GOT3 (cell line): ENCODE results near the gene USP21.
"Not testable (repeated sequence)": the region's sequence is repeated elsewhere in the genome, so short reads cannot be mapped to it uniquely, and the experiment has no call there.

Source experiments
- DNase-seq: peaks from one replicate; lab custom pipeline; 2025; ENCODE audit warnings: mixed read lengths; lab: John Stamatoyannopoulos, UW

The USP21 gene, protein sequence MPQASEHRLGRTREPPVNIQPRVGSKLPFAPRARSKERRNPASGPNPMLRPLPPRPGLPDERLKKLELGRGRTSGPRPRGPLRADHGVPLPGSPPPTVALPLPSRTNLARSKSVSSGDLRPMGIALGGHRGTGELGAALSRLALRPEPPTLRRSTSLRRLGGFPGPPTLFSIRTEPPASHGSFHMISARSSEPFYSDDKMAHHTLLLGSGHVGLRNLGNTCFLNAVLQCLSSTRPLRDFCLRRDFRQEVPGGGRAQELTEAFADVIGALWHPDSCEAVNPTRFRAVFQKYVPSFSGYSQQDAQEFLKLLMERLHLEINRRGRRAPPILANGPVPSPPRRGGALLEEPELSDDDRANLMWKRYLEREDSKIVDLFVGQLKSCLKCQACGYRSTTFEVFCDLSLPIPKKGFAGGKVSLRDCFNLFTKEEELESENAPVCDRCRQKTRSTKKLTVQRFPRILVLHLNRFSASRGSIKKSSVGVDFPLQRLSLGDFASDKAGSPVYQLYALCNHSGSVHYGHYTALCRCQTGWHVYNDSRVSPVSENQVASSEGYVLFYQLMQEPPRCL

GRCh38 chr1:161159087-161159912, at the start of gene USP21:
Gene USP21 (plus strand): TSS chr1:161159500. CDS start chr1:161160641, 1,141 bp downstream.
- DNase-seq = peak; percentile 80

DNA sequence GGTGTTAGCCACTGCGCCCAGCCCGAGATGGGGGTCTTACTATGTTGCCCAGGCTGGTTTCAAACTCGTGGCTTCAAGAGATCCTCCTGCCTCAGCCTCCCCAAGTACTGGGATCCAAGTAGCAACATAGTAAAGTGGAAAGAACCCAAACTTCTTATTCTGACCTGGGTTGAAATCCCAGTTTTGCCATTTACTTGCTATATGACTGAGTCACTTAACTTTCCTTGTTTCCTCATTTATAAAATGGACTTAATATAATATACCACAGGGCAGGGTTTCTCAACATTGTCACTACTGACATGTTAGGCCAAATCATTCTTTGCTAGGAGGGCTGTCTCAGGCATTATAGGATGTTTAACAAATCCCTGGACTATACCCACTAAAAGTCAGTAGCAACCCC, 48.2 kb upstream of the USP21 start:
- DNase-seq = no peak

DNA sequence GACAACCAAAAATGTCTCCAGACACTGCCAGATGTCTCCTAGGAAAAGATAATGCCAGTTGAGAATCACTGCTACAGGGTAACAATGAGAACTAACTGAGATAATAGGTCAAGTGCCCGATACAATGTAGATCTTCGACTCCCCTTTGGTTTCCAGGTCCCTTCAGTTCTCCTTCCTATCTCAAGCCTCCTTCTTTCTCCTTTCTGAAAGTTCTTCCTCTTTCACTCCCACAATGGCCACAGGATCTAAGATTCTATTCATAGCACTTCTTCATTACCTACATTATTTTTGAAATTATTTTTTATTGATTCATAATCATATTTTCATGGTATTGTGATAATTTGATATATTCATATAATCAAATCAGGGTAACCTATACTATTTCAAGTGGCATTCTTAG, 47.8 kb upstream of the USP21 start:
- no peak for DNase-seq

DNA sequence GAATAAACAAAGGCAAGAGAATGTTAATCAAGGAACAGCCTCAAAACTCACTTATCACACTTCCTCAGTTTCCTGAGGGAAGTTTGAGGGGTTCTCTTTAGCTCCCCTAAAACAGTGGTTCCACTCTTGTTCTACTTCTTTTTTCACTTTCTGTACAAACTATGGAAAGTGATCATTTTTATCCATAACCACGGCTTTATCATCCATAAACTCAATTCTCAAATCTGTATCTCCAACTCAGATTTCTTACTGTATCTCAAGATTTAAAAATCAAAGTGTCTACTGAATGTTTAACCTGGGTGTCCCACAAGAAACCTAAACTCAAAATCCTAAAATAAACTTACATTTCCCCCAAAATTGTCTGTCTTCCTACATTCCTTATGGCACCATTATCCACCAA, 45.4 kb upstream of the USP21 start:
- no peak for DNase-seq

DNA sequence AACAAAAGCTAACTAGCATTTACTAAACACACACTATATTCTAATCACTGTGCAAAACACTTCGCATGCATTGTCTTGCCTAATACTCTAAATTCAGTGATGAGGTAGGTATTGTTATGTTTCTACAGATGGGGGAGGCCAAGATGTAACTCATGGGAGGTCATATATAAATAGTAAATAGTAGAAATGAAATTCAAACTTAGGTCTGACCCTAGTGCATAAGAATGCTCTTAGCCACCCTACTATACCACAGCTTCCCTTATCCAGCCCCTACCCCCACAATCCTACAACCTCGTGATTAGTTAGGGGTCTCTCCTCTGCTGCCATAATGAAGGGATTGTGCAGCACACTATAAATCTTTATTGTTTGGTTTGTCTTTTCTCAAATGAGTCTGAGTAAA, 44.7 kb upstream of the USP21 start:
- DNase-seq = no peak

DNA sequence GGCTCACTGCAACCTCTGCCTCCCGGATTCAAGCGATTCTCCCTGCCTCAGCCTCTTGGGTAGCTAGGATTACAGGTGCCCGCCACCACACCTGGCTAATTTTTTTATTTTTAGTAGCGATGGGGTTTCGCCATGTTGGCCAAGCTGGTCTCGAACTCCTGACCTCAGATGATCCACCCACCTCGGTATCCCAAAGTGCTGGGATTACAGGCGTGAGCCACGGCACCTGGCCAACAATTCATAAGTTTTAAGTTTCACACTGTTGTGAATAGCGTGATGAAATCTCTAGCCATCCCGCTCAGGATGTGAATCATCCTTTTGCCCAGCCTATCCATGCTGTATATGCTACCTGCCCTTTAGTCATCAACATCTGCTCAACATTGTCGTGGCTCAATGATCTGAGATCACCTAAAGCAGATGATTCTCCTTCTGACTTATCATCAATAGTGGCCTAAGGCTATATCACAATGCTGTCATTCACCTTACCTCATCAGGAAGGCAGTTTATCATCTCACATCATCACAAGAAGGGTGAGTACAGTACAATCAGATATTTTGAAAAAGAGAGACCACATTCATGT, 44.1 kb upstream of the USP21 start:
- DNase-seq = no peak

GRCh38 chr1:161115961-161116360, 43.3 kb upstream of the USP21 start:
- DNase-seq = not testable (repeated sequence)

GRCh38 chr1:161117759-161118581, 41.3 kb upstream of the USP21 start, which contains the start of the genes NIT1 and PFDN2:
Gene NIT1 (plus strand): TSS chr1:161118105. CDS start chr1:161118177, 72 bp downstream.
Gene PFDN2 (minus strand): TSS chr1:161118037. CDS start chr1:161118026, 11 bp downstream.
- peak; percentile 56 for DNase-seq

DNA sequence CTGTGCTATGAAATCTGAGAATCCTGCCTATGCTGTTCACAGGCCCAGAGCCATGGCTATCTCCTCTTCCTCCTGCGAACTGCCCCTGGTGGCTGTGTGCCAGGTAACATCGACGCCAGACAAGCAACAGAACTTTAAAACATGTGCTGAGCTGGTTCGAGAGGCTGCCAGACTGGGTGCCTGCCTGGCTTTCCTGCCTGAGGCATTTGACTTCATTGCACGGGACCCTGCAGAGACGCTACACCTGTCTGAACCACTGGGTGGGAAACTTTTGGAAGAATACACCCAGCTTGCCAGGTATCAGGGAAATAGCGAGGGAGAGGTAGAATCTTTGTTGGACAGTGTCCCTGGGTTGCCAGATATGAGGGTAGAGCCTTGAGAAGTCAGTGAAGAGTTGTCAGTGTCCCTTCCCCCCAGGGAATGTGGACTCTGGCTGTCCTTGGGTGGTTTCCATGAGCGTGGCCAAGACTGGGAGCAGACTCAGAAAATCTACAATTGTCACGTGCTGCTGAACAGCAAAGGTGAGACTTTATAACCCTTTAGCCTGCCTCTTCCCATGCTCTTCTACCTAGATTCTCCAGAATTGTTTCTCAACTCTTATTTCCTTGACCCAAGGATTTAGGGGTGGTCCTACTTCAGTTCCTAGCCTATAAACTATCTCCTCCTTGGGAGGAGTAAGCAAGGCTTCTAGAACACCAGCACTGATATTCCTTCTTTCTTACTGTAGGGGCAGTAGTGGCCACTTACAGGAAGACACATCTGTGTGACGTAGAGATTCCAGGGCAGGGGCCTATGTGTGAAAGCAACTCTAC, 40.0 kb upstream of the USP21 start:
- no peak for DNase-seq

- no peak for DNase-seq
Measured at GRCh38 chr1:161121042-161121650, 38.2 kb upstream of the USP21 start.

GRCh38 chr1:161121834-161122233, 37.5 kb upstream of the USP21 start:
- no peak for DNase-seq

DNA sequence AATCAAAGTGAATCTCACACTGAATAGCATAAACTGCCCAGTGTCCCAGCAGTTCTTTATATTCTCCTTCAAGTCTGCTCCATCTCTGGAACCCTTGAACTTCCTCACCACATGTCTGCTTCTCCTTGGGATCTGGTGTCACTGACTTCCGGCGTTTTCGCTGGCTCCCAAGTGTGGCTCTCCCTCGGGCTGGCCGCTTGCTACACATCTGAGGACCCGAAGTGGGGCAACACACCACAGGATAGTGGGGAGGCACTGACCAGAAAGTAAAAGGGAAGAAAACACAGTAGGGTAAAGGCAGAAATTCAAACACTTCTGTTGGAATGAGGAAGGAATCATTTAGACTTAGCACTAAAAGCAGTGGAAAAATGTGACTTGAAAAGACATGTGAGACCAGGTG, 36.3 kb upstream of the USP21 start:
- DNase-seq = no peak

DNA sequence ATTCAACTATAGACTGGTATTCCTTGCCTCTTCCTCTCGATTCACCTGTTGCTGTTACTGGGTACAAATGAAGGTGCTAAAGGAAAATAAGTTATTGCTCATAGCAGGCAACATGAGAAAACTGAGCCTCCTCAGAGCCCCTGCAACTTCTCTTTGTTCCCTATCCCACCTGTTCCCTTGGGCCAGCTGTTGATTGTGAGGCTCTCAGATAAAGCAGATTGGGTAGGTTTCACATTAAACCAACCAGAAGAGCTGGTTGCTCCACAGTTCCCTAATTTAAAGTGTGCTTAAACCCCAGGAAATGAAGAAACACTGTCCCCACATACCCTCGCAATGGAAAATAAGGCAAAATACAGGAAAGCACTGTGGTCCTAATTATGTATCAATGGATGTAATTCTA, 31.7 kb upstream of the USP21 start:
- no peak for DNase-seq

- DNase-seq = no peak
Measured at GRCh38 chr1:161128591-161129420, 30.5 kb upstream of the USP21 start.

GRCh38 chr1:161130266-161130665, 29.0 kb upstream of the USP21 start:
- no peak for DNase-seq

DNA sequence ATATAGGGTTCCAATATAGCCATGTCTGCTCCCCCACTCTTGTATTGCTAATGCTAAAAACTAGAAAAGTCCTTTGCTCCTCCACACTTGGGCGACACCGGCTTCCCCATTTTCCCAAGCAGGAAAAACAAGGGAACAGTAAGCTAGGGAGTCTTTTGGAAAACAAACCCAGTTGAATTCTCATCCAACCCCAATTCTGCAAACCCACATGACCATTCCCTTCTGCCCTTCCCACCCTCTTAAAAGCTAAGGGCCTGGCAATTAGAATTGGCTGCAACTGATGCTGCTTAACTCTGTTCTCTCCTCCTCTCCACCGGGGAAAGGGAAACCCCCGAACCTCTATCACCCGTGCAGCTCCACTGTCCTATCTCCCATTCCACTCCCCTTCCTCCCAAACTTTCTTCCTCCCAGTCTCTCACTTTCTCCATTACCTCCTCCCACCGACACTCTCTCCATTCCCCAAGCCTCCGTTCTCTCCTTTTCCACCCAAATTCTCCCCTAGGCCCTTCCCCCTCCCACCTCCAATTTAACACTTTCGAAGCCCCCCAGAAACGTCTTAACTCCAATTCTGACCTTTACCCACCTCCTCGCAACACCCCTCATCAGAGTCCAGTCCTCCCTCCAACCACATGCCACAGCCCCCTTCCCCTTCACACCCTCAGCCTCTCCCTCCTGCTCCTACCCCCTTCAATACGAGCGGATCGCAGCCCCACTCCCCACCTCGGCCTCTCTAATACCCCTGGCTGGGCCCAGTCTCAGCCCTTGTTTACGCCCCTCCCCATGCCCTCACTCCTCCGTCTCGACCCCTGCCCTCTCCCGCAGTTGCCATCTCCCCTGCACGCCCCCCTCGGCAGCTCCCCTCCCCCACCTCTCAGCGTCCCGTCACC, 27.5 kb upstream of the USP21 start:
- no peak for DNase-seq

DNA sequence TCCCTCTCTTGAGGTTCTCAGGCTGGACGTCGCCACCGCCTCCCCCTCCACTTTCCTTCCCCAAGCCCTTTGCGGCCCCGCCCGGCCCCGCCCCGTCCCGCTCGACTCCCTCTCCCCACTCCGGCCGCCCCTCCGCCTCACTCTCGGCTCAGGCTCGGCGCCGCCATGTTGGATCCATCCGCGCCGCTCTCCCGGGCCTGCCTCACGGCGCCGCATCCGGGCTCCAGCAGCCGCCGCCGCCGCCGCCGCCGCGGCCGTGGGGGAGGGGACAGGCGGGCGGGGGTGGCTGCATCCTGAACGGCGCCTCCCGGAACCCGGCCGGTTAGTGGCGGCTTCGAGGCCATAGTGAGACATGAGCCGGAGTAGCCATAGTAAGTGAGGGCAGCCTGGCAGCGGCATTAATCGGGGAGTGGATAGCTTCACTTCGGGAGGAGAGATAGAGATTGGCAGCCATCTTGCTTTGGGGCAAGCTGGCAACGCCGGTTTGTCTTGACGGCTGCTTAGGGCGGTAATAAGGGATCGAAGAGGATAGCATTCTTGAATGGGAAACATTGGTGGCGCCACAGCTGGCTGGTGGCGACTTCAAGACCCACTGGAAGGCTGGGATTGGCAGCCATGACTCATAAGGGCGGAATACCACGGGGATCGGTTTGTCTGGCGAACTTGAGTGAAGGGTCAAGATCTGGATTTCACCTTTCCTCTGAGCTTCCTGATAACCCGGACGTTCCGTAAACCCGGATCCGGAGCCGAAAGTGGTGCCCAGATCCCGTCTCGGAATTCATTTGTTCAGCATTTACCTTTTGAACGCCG, 26.7 kb upstream of the USP21 start, which contains the start of gene DEDD:
TSS of gene DEDD (minus strand) at position 258 of the 810 bp plus-strand sequence. CDS start 8,205 bp downstream, outside the sequence.
- DNase-seq = peak; percentile 81
